ENCODE data around the gene SORCS1.

- TF ChIP-seq, protein P1, sequence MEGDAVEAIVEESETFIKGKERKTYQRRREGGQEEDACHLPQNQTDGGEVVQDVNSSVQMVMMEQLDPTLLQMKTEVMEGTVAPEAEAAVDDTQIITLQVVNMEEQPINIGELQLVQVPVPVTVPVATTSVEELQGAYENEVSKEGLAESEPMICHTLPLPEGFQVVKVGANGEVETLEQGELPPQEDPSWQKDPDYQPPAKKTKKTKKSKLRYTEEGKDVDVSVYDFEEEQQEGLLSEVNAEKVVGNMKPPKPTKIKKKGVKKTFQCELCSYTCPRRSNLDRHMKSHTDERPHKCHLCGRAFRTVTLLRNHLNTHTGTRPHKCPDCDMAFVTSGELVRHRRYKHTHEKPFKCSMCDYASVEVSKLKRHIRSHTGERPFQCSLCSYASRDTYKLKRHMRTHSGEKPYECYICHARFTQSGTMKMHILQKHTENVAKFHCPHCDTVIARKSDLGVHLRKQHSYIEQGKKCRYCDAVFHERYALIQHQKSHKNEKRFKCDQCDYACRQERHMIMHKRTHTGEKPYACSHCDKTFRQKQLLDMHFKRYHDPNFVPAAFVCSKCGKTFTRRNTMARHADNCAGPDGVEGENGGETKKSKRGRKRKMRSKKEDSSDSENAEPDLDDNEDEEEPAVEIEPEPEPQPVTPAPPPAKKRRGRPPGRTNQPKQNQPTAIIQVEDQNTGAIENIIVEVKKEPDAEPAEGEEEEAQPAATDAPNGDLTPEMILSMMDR (IDR thresholded peaks at IDR 0.05) = no peak
- TF ChIP-seq POLR2A (IDR thresholded peaks at IDR 0.05) = no peak
These were observed 359.4 kb downstream of the SORCS1 start for GRCh38 chr10:106804992-106805582.

Data from right lobe of liver (tissue), 4 donors.